Measurements from ENCODE around the gene NR2E1. TPM values are rescaled to one million over a fixed set of nuclear protein-coding genes. Genes with fewer than 3 reads are reported as not detected.

Gene NR2E1
- total RNA-seq, 1 experiment from 2014 or later, result not detected

DNA sequence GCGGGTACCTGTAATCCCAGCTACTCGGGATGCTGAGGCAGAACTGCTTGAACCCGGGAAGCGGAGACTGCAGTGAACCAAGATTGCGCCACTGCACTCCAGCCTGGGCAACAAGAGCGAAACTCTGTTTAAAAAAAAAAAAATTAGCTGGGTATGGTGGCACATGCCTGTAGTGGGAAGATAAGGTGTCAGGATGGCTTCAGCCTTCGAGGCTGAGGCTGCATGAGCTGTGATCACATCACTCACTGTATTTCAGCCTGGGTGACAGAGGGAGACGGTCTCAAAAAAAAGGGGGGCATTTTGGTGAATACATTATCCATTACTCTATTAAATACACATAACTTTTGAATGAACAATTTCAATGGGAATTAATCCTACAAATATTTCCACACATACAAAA, 62.6 kb downstream of the NR2E1 start:
- Histone ChIP-seq H3K27ac (no peak overlapping the region), H3K27me3 (ENCODE audit: insufficient read depth, low read depth) (no peaks in the 10 kb centered on the region), H3K9me3 (ENCODE audit: insufficient read depth, low read depth) (no peaks in the 10 kb centered on the region), H3K79me2 (ENCODE audit: low read depth) (peaks cover 6% of the 10 kb centered on the region; the same call in 1 of the 2 replicates), H3K4me2 (no peak overlapping the region), H3K36me3 (ENCODE audit: low read depth) (no peaks in the 10 kb centered on the region; the same call in 1 of the 2 replicates), H3F3A (ENCODE audit: insufficient read depth, low read depth) (no peaks in the 10 kb centered on the region), H4K20me1 (ENCODE audit: insufficient read depth) (peaks cover 4% of the 10 kb centered on the region; the same call in 1 of the 2 replicates), H3K9me2 (ENCODE audit: insufficient read depth) (no peaks in the 10 kb centered on the region), H2AFZ (no peak overlapping the region), H3K4me3 (no peak overlapping the region), H3K4me1 (replicated peaks; ENCODE audit: insufficient read depth) (no peaks in the 10 kb centered on the region; the same call in 1 of the 2 replicates)
- TF ChIP-seq, protein P1, sequence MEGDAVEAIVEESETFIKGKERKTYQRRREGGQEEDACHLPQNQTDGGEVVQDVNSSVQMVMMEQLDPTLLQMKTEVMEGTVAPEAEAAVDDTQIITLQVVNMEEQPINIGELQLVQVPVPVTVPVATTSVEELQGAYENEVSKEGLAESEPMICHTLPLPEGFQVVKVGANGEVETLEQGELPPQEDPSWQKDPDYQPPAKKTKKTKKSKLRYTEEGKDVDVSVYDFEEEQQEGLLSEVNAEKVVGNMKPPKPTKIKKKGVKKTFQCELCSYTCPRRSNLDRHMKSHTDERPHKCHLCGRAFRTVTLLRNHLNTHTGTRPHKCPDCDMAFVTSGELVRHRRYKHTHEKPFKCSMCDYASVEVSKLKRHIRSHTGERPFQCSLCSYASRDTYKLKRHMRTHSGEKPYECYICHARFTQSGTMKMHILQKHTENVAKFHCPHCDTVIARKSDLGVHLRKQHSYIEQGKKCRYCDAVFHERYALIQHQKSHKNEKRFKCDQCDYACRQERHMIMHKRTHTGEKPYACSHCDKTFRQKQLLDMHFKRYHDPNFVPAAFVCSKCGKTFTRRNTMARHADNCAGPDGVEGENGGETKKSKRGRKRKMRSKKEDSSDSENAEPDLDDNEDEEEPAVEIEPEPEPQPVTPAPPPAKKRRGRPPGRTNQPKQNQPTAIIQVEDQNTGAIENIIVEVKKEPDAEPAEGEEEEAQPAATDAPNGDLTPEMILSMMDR (conservative IDR thresholded peaks at IDR 0.05), result no peak
- TF ChIP-seq EZH2 (IDR thresholded peaks at IDR 0.05; ENCODE audit: low read depth), result no peak
- ChIA-PET POLR2A (ENCODE audit: unreplicated experiment) (no interaction called here), CTCF (interaction anchor here (0.7 kb wide), 1 partner anchor 107 kb away, joined by 3 read pairs; no protein-coding TSS in a partner anchor)
- BruUV-seq (replicated peaks), result no TSS peak
- no peak for DNase-seq
- intact Hi-C loops (cut with micrococcal nuclease; ENCODE audit: unreplicated experiment), result no loop called here

DNA sequence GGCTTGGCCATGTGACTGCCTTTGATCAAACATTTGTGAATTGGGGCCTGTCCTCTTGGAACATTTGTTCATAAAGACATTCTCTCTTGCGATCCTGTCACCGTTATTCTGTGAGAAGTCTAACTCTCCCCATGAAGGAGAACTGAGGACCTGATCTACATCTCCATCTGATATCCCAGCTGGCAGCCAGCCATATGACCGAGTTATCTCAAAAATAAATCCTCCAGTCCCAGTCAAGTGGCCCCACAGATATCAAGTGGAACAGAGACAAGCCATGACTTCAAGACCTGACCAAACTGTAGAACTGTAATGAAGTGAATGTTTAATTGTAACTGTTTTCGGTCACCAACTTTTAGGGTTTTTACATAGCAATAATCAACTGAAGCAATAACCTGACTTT, 69.3 kb downstream of the NR2E1 start:
- H3K27ac ChIP-seq, result no peak overlapping the region
- H4K20me1 ChIP-seq (ENCODE audit: insufficient read depth), result peaks cover 7% of the 10 kb centered on the region; the same call in 1 of the 2 replicates
- POLR2A ChIA-PET (ENCODE audit: unreplicated experiment), result interaction anchor here (0.6 kb wide), 1 partner anchor 178 kb away, joined by 4 read pairs; no protein-coding TSS in a partner anchor
- CTCF ChIA-PET, result no interaction called here
- no TSS peak for BruUV-seq (replicated peaks)
- no peaks in the 10 kb centered on the region for H3K36me3 ChIP-seq (ENCODE audit: low read depth)
- H3F3A ChIP-seq (ENCODE audit: insufficient read depth, low read depth), result no peaks in the 10 kb centered on the region
- no peak for TF ChIP-seq EZH2 (IDR thresholded peaks at IDR 0.05; ENCODE audit: low read depth)
- TF ChIP-seq, protein P1 (conservative IDR thresholded peaks at IDR 0.05), result no peak
- no peak overlapping the region for H3K4me2 ChIP-seq
- H3K79me2 ChIP-seq (ENCODE audit: low read depth), result peaks cover 6% of the 10 kb centered on the region; the same call in 1 of the 2 replicates
- no peaks in the 10 kb centered on the region for H3K4me1 ChIP-seq (replicated peaks; ENCODE audit: insufficient read depth)
- no peak overlapping the region for H2AFZ ChIP-seq
- intact Hi-C loops (cut with micrococcal nuclease; ENCODE audit: unreplicated experiment), result no loop called here
- H3K27me3 ChIP-seq (ENCODE audit: insufficient read depth, low read depth), result no peaks in the 10 kb centered on the region
- no peak for DNase-seq
- H3K9me3 ChIP-seq (ENCODE audit: insufficient read depth, low read depth), result no peaks in the 10 kb centered on the region
- H3K9me2 ChIP-seq (ENCODE audit: insufficient read depth), result no peaks in the 10 kb centered on the region
- no peak overlapping the region for H3K4me3 ChIP-seq

DNA sequence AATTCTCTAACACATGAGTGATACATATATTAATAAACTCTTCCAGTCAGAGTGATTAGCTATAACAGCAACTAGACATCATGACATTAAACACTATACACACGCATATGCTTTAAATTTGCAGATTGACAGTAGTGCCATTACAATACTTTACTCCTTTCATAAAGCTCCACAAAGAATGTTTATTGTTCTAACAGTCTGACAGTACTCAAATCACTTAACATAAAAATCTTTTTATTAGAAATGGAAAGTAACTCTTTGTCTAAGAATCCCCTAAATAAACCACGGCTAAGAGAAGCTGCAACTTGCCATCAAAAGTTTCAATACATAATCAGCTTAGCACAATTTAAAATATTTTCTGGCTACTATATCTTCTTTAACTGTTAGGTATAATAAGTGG, 71.0 kb downstream of the NR2E1 start:
- Histone ChIP-seq H3K9me3 (ENCODE audit: insufficient read depth, low read depth) (0 out of 2 replicates have a peak, but pooled peaks cover 4% of the 10 kb centered on the region), H3K27ac (no peak overlapping the region), H4K20me1 (ENCODE audit: insufficient read depth) (peaks cover 7% of the 10 kb centered on the region; the same call in 1 of the 2 replicates), H2AFZ (no peak overlapping the region), H3K9me2 (ENCODE audit: insufficient read depth) (no peaks in the 10 kb centered on the region), H3K36me3 (ENCODE audit: low read depth) (no peaks in the 10 kb centered on the region), H3K79me2 (ENCODE audit: low read depth) (peaks cover 12% of the 10 kb centered on the region; the same call in 1 of the 2 replicates), H3K4me1 (replicated peaks; ENCODE audit: insufficient read depth) (no peaks in the 10 kb centered on the region), H3K4me3 (no peak overlapping the region), H3F3A (ENCODE audit: insufficient read depth, low read depth) (no peaks in the 10 kb centered on the region), H3K27me3 (ENCODE audit: insufficient read depth, low read depth) (no peaks in the 10 kb centered on the region), H3K4me2 (no peak overlapping the region)
- no TSS peak for BruUV-seq (replicated peaks)
- DNase-seq, result no peak
- CTCF ChIA-PET, result no interaction called here
- intact Hi-C loops (cut with micrococcal nuclease; ENCODE audit: unreplicated experiment), result no loop called here
- TF ChIP-seq, protein P1 (conservative IDR thresholded peaks at IDR 0.05), result no peak
- TF ChIP-seq EZH2 (IDR thresholded peaks at IDR 0.05; ENCODE audit: low read depth), result no peak
- POLR2A ChIA-PET (ENCODE audit: unreplicated experiment), result interaction anchor here (0.6 kb wide), 2 partner anchors 471 to 776 kb away, joined by 3 to 5 read pairs; no protein-coding TSS in a partner anchor
